Activated CD8-positive, alpha-beta memory T cell treated with anti-CD3 and anti-CD28 coated beads, Interleukin-2, amount 50 U/mL, for 24 hours (primary cell): ENCODE results near the gene ARID3B.

ENCODE experiments used
- DNase-seq: peaks from one replicate; pipeline ENCODE4 v3.0.0-alpha.2; 2020; ENCODE audit errors: extremely low read depth

The ARID3B gene

DNA sequence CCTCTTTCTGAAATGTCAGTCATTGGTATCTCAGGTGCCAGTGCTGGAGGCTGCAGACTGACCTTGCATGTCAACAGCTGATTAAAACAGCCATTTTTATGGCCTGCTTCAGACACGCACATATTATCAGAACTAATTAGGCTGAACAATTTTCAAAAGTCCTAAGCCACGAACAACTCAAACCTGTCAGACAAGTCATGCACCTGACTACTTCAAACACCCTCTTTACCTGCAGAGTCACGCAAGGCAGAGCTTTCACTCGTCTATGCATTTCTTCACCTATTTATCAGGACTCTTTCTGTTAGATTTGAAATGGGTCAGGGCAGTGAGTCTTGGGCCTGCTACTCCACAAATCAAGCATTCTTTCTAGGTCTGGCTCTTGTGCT lies 101.3 kb downstream of the ARID3B start:
- no peak for DNase-seq

DNA sequence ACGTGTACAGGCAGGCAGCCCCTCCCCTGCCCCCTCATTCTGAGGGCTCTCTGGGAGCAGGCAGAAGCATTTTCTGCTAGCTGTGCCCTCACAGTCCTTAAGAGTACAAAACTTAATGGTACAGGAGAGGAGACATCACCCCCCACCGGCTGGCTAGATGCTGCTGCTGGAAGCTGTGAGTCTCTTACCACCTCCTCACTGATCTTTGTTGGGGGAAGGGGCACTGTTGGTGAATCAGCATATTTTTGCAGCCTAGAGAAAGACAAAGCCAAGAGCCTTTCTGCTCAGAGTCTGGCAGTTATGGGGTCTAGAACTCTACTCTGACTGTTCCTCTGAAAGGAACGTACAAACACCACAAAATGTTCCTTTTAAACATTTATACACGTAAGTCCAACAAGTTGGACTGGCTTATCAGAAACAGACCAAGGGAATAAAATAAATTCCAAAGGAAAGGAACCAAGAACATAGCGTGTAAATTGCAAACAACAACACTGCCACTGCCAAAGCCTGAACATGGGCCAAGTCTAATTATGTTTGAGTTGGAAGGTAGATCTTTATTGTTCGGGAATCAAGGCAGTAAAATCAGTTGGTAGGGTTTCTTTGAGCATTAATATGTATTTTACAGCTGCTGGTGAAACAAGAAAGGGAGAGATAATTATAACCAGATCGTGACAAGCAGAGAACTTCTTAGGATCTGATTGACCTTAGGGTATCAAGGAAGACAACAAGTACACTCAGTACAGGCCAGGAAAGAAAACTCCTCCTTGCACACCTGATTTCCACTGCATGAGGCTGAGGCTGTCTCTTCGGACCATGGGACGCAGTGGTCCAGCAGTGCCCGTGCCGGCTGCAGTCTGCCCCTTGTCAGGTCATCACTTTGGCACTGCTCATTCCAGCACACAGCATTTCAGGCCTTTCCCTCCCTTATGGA lies 102.0 kb downstream of the ARID3B start:
- DNase-seq: no peak

- no peak for DNase-seq
These were observed 102.7 kb downstream of the ARID3B start for GRCh38 chr15:74643665-74644204.

DNA sequence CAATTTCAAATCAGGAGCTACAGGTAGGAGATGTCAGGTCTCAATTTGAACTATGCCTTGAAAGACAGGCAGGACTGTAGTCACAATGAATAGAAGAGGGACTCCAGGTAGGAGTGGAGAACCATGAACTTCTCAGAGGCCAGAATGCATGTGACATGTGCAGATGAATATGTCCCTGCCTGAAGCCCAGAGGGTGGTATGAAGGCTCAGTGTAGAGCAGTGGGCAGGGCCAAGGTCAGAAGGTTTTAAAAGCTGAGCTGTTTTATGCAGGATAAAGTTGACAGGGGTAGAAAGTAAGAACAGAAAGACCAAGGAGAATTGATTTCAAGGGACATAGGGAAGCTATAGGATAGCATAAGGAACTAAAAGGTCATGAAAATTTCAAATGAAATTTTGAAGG lies 105.5 kb downstream of the ARID3B start:
- no peak for DNase-seq
